ENCODE measurements around the gene GPNMB.

GPNMB gene

DNA sequence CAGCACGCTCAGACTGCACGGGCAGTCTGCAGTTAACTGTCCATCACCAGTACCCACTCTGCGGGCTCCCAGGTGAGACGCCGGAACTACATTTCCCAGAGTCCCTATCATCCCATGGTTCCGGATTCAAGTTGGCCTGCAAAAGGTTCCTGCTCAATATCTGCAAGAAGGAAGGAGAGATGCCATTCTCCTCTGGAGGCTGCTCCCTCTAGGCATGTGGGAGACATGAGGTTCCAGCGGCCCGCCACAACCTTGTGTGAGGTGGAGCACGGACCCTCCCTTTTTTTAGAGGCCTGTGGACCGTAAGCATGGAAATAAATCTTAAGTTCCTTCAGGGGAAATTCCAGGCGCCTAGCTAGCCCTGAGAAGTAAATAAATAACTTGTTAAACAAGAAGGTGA lies 35.0 kb upstream of the GPNMB start:
- no peaks in the 10 kb centered on the region for H3K9me2 ChIP-seq (replicated peaks; ENCODE audit: control insufficient read depth, low read length)
- H4K20me1 ChIP-seq (ENCODE audit: control insufficient read depth, insufficient read depth, low read depth, low read length), result no peaks in the 10 kb centered on the region
- H3K36me3 ChIP-seq (ENCODE audit: control insufficient read depth, low read length), result no peaks in the 10 kb centered on the region
- peaks cover 3% of the 10 kb centered on the region; the same call in 1 of the 2 replicates for H3K27me3 ChIP-seq (ENCODE audit: control insufficient read depth, low read length)
- no peaks in the 10 kb centered on the region for H3K79me2 ChIP-seq (ENCODE audit: control insufficient read depth, low read length)
- H3K4me3 ChIP-seq (ENCODE audit: low read length), result no peak overlapping the region
- no peaks in the 10 kb centered on the region for H3K9me3 ChIP-seq (ENCODE audit: control insufficient read depth, insufficient read depth, low read length)
- H3K27ac ChIP-seq (ENCODE audit: low read depth, low read length), result no peak overlapping the region
- H3K4me1 ChIP-seq (ENCODE audit: control insufficient read depth, low read length), result peaks cover 7% of the 10 kb centered on the region; the same call in 1 of the 2 replicates
- no peaks in the 10 kb centered on the region for H3F3A ChIP-seq (ENCODE audit: control insufficient read depth, insufficient read depth)
- H3K4me2 ChIP-seq (ENCODE audit: low read length), result no peak overlapping the region
- TF ChIP-seq EZH2phosphoT487 (IDR thresholded peaks at IDR 0.05; ENCODE audit: borderline replicate concordance, low read length) (no peak), CTCF (IDR thresholded peaks at IDR 0.05; ENCODE audit: low read depth, low read length, poor library complexity, severe bottlenecking) (no peak)

DNA sequence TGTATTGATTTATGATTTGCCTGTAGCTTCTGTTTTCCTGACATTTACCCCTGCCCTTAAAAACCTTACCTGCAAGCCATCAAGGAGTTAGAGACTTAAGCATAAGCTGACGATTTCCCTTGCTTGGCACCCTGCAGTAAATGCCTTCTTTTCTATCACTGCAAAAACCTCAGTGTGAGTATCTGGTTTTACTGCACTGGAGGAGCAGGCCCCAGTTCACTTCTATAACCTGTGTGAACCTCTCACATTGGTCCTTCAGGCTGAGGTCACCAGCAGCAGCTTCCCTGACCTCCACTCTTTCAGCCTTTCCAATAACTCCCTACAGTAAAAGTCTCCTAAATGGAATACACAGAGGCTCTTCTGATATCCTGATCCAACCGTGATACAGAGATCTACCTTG lies 34.2 kb upstream of the GPNMB start:
- Histone ChIP-seq H3K4me3 (ENCODE audit: low read length) (no peak overlapping the region), H3K9me2 (replicated peaks; ENCODE audit: control insufficient read depth, low read length) (no peaks in the 10 kb centered on the region), H3K36me3 (ENCODE audit: control insufficient read depth, low read length) (no peaks in the 10 kb centered on the region), H3K4me2 (ENCODE audit: low read length) (no peak overlapping the region), H3F3A (ENCODE audit: control insufficient read depth, insufficient read depth) (no peaks in the 10 kb centered on the region), H3K27ac (ENCODE audit: low read depth, low read length) (no peak overlapping the region), H3K4me1 (ENCODE audit: control insufficient read depth, low read length) (peaks cover 7% of the 10 kb centered on the region; the same call in 1 of the 2 replicates), H3K27me3 (ENCODE audit: control insufficient read depth, low read length) (peaks cover 5% of the 10 kb centered on the region; the same call in 1 of the 2 replicates), H3K9me3 (ENCODE audit: control insufficient read depth, insufficient read depth, low read length) (no peaks in the 10 kb centered on the region), H3K79me2 (ENCODE audit: control insufficient read depth, low read length) (no peaks in the 10 kb centered on the region), H4K20me1 (ENCODE audit: control insufficient read depth, insufficient read depth, low read depth, low read length) (no peaks in the 10 kb centered on the region)
- TF ChIP-seq CTCF (IDR thresholded peaks at IDR 0.05; ENCODE audit: low read depth, low read length, poor library complexity, severe bottlenecking), result no peak
- no peak for TF ChIP-seq EZH2phosphoT487 (IDR thresholded peaks at IDR 0.05; ENCODE audit: borderline replicate concordance, low read length)

DNA sequence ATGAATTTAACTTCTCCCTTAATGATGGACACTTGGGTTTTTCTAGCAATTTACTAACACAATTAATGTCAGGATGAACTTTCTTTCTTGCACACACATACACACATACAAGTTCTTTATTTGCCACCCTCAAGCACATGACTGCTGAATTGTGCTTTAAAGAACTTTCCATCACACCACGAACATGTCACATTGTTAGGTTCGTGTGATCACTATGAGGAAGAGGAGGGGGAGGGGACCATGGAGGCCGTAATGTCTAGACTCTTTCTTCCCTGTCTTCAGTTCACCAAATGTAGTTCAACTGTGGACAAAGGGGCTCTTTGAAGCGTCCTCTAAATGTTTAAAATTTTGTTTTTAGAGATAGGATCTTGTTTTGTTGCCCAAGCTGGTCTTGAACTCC lies 33.7 kb upstream of the GPNMB start:
- Histone ChIP-seq H3K4me1 (ENCODE audit: control insufficient read depth, low read length) (peaks cover 7% of the 10 kb centered on the region; the same call in 1 of the 2 replicates), H3K27me3 (ENCODE audit: control insufficient read depth, low read length) (peaks cover 8% of the 10 kb centered on the region; the same call in 1 of the 2 replicates), H3K36me3 (ENCODE audit: control insufficient read depth, low read length) (no peaks in the 10 kb centered on the region), H3F3A (ENCODE audit: control insufficient read depth, insufficient read depth) (no peaks in the 10 kb centered on the region), H3K79me2 (ENCODE audit: control insufficient read depth, low read length) (no peaks in the 10 kb centered on the region), H3K9me3 (ENCODE audit: control insufficient read depth, insufficient read depth, low read length) (no peaks in the 10 kb centered on the region), H3K4me2 (ENCODE audit: low read length) (no peak overlapping the region), H4K20me1 (ENCODE audit: control insufficient read depth, insufficient read depth, low read depth, low read length) (no peaks in the 10 kb centered on the region), H3K9me2 (replicated peaks; ENCODE audit: control insufficient read depth, low read length) (no peaks in the 10 kb centered on the region), H3K27ac (ENCODE audit: low read depth, low read length) (no peak overlapping the region), H3K4me3 (ENCODE audit: low read length) (no peak overlapping the region)
- no peak for TF ChIP-seq CTCF (IDR thresholded peaks at IDR 0.05; ENCODE audit: low read depth, low read length, poor library complexity, severe bottlenecking)
- no peak for TF ChIP-seq EZH2phosphoT487 (IDR thresholded peaks at IDR 0.05; ENCODE audit: borderline replicate concordance, low read length)

All from DOHH2 (cell line).